ACC112 (cell line): ENCODE measurements around the gene VSX2.
"Not testable (repeated sequence)": the region's sequence is repeated elsewhere in the genome, so short reads cannot be mapped to it uniquely, and the experiment has no call there.

ENCODE experiments used
- H2AFZ ChIP-seq: fragments of 200-600 bp; sonication (generic); one replicate; pipeline ENCODE4 v1.6.0; 2017; ENCODE audit warnings: antibody characterized with exemption, low read length; ENCODE audit not compliant: unreplicated experiment
- H3K27ac ChIP-seq: fragments of 200-600 bp; sonication (generic); 2 replicates; pipeline ENCODE4 v1.5.1; 2014; ENCODE audit warnings: low read depth, mild to moderate bottlenecking, antibody characterized with exemption, low read length, moderate library complexity
- H3K27me3 ChIP-seq: fragments of 200-600 bp; sonication (generic); 2 replicates; pipeline ENCODE4 v1.6.1; 2014; ENCODE audit warnings: mild to moderate bottlenecking, antibody characterized with exemption, low read length, moderate library complexity, mixed read lengths; ENCODE audit not compliant: insufficient read depth
- H3K36me3 ChIP-seq: fragments of 200-600 bp; sonication (generic); 2 replicates; pipeline ENCODE4 v1.6.1; 2016; ENCODE audit warnings: mild to moderate bottlenecking, antibody characterized with exemption, low read length, moderate library complexity, mixed read lengths; ENCODE audit not compliant: insufficient read depth
- H3K4me1 ChIP-seq: fragments of 200-600 bp; sonication (generic); one replicate; pipeline ENCODE4 v1.6.1; 2016; ENCODE audit warnings: low read length, mixed read lengths; ENCODE audit not compliant: insufficient read depth, unreplicated experiment, control insufficient read depth
- H3K4me3 ChIP-seq: fragments of 200-600 bp; sonication (generic); 2 replicates; pipeline ENCODE4 v1.5.1; 2014; ENCODE audit warnings: mild to moderate bottlenecking, low read depth, low read length
- H3K79me2 ChIP-seq: fragments of 200-600 bp; sonication (generic); one replicate; pipeline ENCODE4 v1.6.0; 2016; ENCODE audit warnings: low read length; ENCODE audit not compliant: control insufficient read depth, unreplicated experiment, insufficient read depth

The VSX2 gene

GRCh38 chr14:74261288-74261687 lies 22.0 kb downstream of the VSX2 start:
- Histone ChIP-seq H3K27me3 (peaks cover 15% of the 10 kb centered on the region), H3K4me3 (no peak overlapping the region), H3K79me2 (no peaks in the 10 kb centered on the region), H3K36me3 (no peaks in the 10 kb centered on the region), H2AFZ (no peak overlapping the region), H3K4me1 (no peaks in the 10 kb centered on the region), H3K27ac (no peak overlapping the region)

- Histone ChIP-seq H3K4me3 (no peak overlapping the region), H3K27ac (no peak overlapping the region), H2AFZ (no peak overlapping the region), H3K4me1 (no peaks in the 10 kb centered on the region), H3K79me2 (no peaks in the 10 kb centered on the region), H3K27me3 (peaks cover 15% of the 10 kb centered on the region), H3K36me3 (no peaks in the 10 kb centered on the region)
Observed at GRCh38 chr14:74262076-74262475, 22.8 kb downstream of the VSX2 start.

GRCh38 chr14:74263181-74263580 lies 23.9 kb downstream of the VSX2 start:
- Histone ChIP-seq H3K4me1 (no peaks in the 10 kb centered on the region), H3K79me2 (no peaks in the 10 kb centered on the region), H2AFZ (no peak overlapping the region)

GRCh38 chr14:74263921-74264320 lies 24.7 kb downstream of the VSX2 start:
- H3K79me2 ChIP-seq: no peaks in the 10 kb centered on the region
- H3K36me3 ChIP-seq: no peaks in the 10 kb centered on the region
- no peak overlapping the region for H3K4me3 ChIP-seq
- no peak overlapping the region for H3K27ac ChIP-seq
- H3K27me3 ChIP-seq: peaks cover 2% of the 10 kb centered on the region; the same call in 1 of the 2 replicates
- no peak overlapping the region for H2AFZ ChIP-seq
- H3K4me1 ChIP-seq: no peaks in the 10 kb centered on the region

More at GRCh38 chr14:74263181-74263580, 23.9 kb downstream of the VSX2 start:
- Histone ChIP-seq H3K27ac (no peak overlapping the region), H3K4me3 (no peak overlapping the region), H3K36me3 (no peaks in the 10 kb centered on the region), H3K27me3 (peaks cover 9% of the 10 kb centered on the region)

GRCh38 chr14:74265301-74265965 lies 26.2 kb downstream of the VSX2 start:
- no peak overlapping the region for H3K4me3 ChIP-seq
- H3K79me2 ChIP-seq: no peaks in the 10 kb centered on the region
- no peaks in the 10 kb centered on the region for H3K36me3 ChIP-seq
- H3K27me3 ChIP-seq: no peaks in the 10 kb centered on the region
- no peak overlapping the region for H3K27ac ChIP-seq
- peaks cover 5% of the 10 kb centered on the region for H3K4me1 ChIP-seq
- H2AFZ ChIP-seq: no peak overlapping the region

- no peak overlapping the region for H3K4me3 ChIP-seq
- no peaks in the 10 kb centered on the region for H3K79me2 ChIP-seq
- H3K36me3 ChIP-seq: no peaks in the 10 kb centered on the region
- H3K27me3 ChIP-seq: no peaks in the 10 kb centered on the region
- H2AFZ ChIP-seq: no peak overlapping the region
- H3K27ac ChIP-seq: no peak overlapping the region
- peaks cover 10% of the 10 kb centered on the region for H3K4me1 ChIP-seq
Observed at GRCh38 chr14:74267588-74267987, 28.3 kb downstream of the VSX2 start.

GRCh38 chr14:74270382-74271177 lies 31.3 kb downstream of the VSX2 start:
- Histone ChIP-seq H3K4me1 (peaks cover 18% of the 10 kb centered on the region), H3K27ac (peak overlapping the region; percentile 44; the same call in 1 of the 2 replicates)
- H3K36me3 ChIP-seq, H3K4me3 ChIP-seq, H3K27me3 ChIP-seq, H3K79me2 ChIP-seq, H2AFZ ChIP-seq: not testable (repeated sequence)

GRCh38 chr14:74271365-74271764 lies 32.1 kb downstream of the VSX2 start:
- Histone ChIP-seq H3K36me3 (no peaks in the 10 kb centered on the region), H3K27me3 (no peaks in the 10 kb centered on the region), H3K79me2 (no peaks in the 10 kb centered on the region), H2AFZ (no peak overlapping the region), H3K4me1 (peaks cover 18% of the 10 kb centered on the region), H3K27ac (no peak overlapping the region), H3K4me3 (no peak overlapping the region)

GRCh38 chr14:74275241-74275841 lies 36.1 kb downstream of the VSX2 start:
- H3K27ac ChIP-seq: peak overlapping the region; percentile 48

GRCh38 chr14:74278080-74278479 lies 38.8 kb downstream of the VSX2 start:
- Histone ChIP-seq H3K4me3 (no peak overlapping the region), H3K27ac (no peak overlapping the region), H3K36me3 (0 out of 2 replicates have a peak, but pooled peaks cover 5% of the 10 kb centered on the region), H3K27me3 (no peaks in the 10 kb centered on the region), H3K79me2 (no peaks in the 10 kb centered on the region), H3K4me1 (peaks cover 9% of the 10 kb centered on the region), H2AFZ (no peak overlapping the region)

More at GRCh38 chr14:74275241-74275841, 36.1 kb downstream of the VSX2 start:
- Histone ChIP-seq H3K4me1 (peaks cover 14% of the 10 kb centered on the region), H3K4me3 (no peak overlapping the region), H3K36me3 (no peaks in the 10 kb centered on the region), H2AFZ (peak overlapping the region; percentile 38), H3K79me2 (no peaks in the 10 kb centered on the region), H3K27me3 (no peaks in the 10 kb centered on the region)
